ENCODE data around the gene SNX24.
A peak's percentile ranks its signal among the peaks of the same experiment; 100 is the strongest.
"Not testable (repeated sequence)": the region's sequence is repeated elsewhere in the genome, so short reads cannot be mapped to it uniquely, and the experiment has no call there.

SNX24 gene

GRCh38 chr5:122971333-122971732 is 125.9 kb downstream of the SNX24 start:
- no peak for DNase-seq

DNA sequence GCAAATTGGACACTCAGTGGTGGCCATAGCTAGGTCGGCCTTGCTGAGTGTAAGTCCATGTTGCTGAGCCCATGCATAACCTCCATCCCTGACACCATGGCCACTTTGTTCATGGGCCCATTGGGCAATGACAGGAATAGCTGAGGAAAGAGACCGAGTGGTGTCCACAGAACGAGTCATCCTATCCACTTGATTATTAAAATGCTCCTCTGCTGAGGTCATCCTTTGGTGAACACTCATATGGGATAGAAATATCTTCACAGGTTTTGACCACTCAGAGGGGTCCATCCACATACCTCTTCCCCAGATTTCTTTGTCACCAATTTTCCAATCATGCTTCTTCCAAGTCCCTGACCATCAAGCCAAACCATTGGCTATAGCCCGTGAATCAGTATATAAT is 127.5 kb downstream of the SNX24 start:
- DNase-seq = peak; percentile 66

- not testable (repeated sequence) for DNase-seq
These were observed 128.3 kb downstream of the SNX24 start for GRCh38 chr5:122973759-122974158.

GRCh38 chr5:122974251-122974650 is 128.8 kb downstream of the SNX24 start:
- DNase-seq = not testable (repeated sequence)

GRCh38 chr5:122977319-122977718 is 131.9 kb downstream of the SNX24 start:
- DNase-seq = no peak

- DNase-seq = no peak
These were observed 132.7 kb downstream of the SNX24 start for GRCh38 chr5:122978068-122978467.

DNA sequence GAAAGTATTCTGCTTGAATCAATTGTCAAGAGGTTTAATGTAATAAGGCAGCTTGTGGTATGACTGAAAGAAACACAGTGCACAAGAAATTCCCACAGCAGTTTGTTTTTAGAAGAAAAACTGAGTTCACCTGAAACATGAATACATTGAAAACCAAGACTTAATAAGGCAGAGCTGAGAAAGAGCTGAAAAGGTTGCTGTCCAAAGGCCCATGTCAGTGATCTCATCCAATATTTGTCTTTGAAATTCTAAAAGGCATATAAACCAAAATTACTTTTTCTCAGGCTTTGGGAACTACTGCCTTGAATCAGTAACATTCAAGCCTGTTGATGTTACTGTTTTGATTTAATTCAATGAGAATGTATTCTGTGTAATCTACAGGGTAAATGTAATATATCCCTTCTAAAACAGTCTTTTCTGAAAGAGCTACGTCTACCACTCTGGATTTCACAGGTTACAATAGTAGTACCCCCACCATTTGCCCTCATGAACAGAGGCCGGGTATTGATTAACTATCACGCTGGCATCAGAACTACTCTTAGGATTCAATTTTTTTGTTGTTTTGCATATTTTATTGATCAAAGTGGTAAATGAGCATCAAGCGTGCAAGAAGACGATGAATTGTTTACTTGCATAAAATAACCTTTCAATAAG is 133.4 kb downstream of the SNX24 start:
- no peak for DNase-seq

GRCh38 chr5:122981846-122982245 is 136.4 kb downstream of the SNX24 start:
- DNase-seq = no peak

GRCh38 chr5:122982376-122982775 is 137.0 kb downstream of the SNX24 start:
- no peak for DNase-seq

- DNase-seq = no peak
These were observed 139.0 kb downstream of the SNX24 start for GRCh38 chr5:122984425-122984824.

DNA sequence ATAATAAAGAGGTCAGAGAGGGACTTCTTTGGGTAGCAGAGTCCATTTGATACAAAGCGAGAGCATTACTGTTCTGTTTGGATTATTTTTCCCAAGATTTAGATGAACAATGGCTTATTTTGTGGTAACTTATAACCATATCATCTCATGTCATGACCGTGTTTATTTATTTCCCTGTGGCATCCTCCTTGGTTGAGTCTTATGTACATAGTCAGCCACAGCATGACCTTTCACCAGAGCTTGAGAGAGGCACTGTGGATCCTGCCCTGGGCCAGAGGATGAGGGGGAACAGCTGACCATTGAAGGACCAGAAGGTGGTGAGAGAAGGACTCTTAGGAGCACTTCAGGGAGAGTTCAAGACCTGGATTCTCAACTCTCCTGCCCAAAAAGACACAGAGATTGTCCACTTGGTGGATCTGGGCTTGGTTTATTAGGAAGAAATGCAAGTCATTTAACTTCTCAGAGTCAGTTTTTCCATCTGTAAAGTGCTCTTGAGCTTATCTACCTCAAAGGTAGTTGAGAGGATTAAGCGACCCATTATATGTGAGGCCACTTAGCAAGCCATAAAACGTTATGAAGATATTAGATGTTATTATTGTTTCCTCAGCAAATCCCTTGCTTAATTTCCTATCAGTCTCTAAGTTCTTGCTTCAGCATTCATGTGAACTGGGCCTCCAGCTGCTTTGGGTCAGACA is 139.7 kb downstream of the SNX24 start:
- DNase-seq = no peak

- DNase-seq = no peak
These were observed 140.7 kb downstream of the SNX24 start for GRCh38 chr5:122985954-122986721.

DNA sequence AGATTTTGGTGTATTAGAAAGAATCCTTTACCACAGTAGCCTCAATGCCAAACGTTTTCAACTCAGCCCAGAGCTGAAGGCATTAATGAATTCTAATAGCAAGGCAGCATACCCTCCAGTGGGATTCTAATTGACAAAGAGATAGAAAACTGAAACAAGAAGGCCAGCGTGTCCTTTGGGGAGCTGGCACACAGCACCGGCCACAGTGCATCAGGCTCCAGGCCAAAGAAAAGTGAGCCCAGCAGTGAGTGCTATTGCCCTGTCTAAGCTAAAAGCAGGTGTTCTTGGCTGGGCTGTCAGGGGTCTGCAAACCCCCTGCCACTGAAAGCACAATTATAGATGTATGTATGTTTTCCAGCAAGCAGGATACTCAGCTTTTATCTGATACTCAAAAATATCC is 150.7 kb downstream of the SNX24 start:
- DNase-seq = no peak

DNA sequence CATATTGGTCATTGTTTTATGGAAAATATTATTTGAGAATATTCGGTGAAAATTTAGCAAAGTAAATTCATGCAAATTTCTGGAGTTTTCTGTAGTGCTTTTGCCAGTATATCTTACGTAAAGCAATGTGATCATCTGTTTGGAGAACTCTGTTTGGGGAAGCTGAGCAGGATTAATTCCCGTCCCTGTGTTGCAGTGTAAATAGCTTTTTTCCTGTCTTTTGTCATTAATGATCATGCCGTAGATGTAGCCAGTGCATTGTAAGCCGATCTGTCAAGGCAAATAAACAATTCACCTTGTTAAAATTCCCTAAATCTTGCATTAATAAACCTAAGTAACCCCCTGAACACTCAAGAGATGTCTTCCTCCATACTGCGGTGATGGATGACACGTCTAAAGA is 151.9 kb downstream of the SNX24 start:
- no peak for DNase-seq

- peak; percentile 46 for DNase-seq
These were observed 154.6 kb downstream of the SNX24 start for GRCh38 chr5:122999947-123000563.

DNA sequence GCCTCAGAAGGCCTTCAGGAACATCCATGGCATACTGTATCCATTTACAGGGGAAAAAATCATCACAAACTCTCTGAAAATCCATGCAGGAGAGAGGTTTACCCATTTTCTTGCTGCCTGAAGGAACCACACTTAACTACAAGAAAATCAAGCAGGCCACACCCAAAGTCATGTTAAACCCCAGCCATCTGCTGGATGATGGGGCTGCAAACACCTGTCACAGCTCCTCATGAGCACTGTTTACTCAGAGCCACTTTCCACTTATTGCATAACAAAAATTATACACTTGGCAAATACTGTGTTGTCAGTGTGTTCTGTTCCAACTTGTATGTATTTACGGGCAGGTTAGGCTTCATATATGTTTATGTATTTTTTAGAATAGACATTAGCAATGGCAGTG is 155.3 kb downstream of the SNX24 start:
- DNase-seq = no peak

- DNase-seq = no peak
These were observed 156.4 kb downstream of the SNX24 start for GRCh38 chr5:123001808-123002207.

- peak; percentile 68 for DNase-seq
These were observed 161.8 kb downstream of the SNX24 start for GRCh38 chr5:123007182-123007581.

GRCh38 chr5:123007754-123008153 is 162.3 kb downstream of the SNX24 start:
- DNase-seq = no peak

GRCh38 chr5:123012321-123012720 is 166.9 kb downstream of the SNX24 start:
- peak; percentile 64 for DNase-seq

DNA sequence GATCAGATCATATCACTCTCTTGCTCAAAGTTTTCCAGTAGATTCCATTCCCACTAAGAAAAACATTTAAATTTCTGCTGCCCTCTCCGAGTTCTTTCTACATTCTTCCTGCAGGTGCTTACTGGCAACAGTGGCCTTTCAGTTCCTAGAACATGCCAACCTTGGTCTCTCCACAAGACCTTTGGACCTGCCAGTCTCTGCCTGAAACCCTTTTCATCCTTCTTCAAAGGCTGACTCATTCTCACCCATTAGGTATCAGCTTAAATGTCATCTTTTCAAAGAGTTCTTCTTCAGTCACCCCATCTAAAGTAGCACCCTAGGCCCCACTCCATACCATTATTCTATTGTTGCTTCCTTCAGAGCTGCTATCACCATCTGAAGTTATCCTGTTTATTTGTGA is 169.3 kb downstream of the SNX24 start:
- DNase-seq = no peak

DNA sequence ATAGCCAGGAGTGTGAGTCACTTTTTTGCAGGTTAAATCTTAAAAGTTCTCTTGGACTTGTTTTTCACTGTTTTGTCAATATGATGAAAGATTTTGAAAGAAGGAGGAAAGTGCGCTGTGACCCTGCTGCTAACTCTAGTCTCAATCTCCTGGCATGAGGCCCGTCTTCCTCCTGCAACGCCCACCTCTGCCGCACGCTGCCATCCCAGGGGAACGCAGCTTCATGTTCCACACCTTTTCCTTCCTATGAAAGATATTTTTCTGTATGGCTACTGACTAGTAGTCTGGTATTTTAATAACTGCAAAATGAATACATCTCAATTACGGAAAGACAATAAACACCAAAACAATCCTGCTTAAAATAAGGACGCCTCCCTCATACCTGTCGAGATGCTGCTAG is 182.8 kb downstream of the SNX24 start:
- peak; percentile 20 for DNase-seq

DNA sequence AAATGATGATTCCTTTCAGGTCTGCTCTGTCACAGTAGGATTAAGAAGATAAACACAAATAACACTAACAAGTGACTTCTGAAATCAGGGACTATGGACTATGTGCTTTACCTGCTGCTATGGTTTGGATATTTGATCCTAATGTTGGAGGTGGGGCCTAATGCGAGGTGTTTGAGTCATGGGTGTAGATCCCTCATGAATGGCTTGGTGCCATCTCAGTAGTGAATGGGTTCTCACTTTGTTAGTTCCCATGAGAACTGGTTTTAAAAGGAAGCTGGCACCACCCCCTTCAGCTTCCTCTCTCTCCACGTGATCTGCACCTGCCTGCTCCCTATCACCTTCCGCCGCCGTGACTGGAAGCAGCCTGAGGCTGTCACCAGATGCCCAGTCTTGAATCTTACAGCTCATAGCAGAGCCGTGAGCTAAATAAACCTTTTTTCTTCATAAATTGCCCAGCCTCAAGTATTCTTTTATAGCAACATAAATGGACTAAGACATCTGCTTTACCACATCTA is 187.8 kb downstream of the SNX24 start:
- no peak for DNase-seq
